Tibial artery (tissue), 4 donors: Measurements from ENCODE around the gene CDC16.

Source experiments
- DNase-seq, 2 donors: peaks; one replicate each; pipeline ENCODE4 v3.0.0-alpha.2; 2019
- H3K27ac ChIP-seq, 2 donors: fragments of 200-600 bp; sonication (generic) in 1 of 2; 1 replicate in 1 of 2; 2 replicates in 1 of 2; pipeline ENCODE4 v1.5.1; 2018 to 2019; ENCODE audit warnings: mild to moderate bottlenecking in 1 of 2
- H3K27me3 ChIP-seq, 2 donors: fragments of 200-600 bp; sonication (generic) in 1 of 2; one replicate each; pipeline versions ENCODE4 v1.5.1 to v1.6.0; 2016 to 2019
- H3K36me3 ChIP-seq, 3 donors: fragments of 200-600 bp; sonication (generic) in 2 of 3; one replicate each; pipeline ENCODE4 v1.5.1; 2016 to 2019; ENCODE audit warnings: mild to moderate bottlenecking in 2 of 3
- H3K4me1 ChIP-seq, 4 donors: fragments of 200-600 bp; sonication (generic) in 2 of 4; 1 replicate in 3 of 4; 2 replicates in 1 of 4; pipeline ENCODE4 v1.5.1; 2016 to 2019
- H3K4me3 ChIP-seq, 2 donors: fragments of 200-600 bp; sonication (generic) in 1 of 2; 1 replicate in 1 of 2; 2 replicates in 1 of 2; pipeline ENCODE4 v1.5.1; 2018 to 2019; ENCODE audit warnings: mild to moderate bottlenecking in 2 of 2
- H3K9me3 ChIP-seq, 3 donors: fragments of 200-600 bp; sonication (generic) in 1 of 3; one replicate each; pipeline ENCODE4 v1.5.1; 2016 to 2019
- CTCF ChIP-seq, 2 experiments: fragments of 200-600 bp in 1 of 2; fragments of 450-650 bp in 1 of 2; IDR thresholded peaks; one replicate each; pipeline ENCODE4 v1.5.1; 2017 to 2019; ENCODE audit warnings: antibody characterized with exemption in 2 of 2, mild to moderate bottlenecking in 1 of 2, moderate library complexity in 1 of 2
- intact Hi-C: fragments of 100-400 bp; cut with DNase I; formaldehyde crosslinking; loops from one replicate; pipeline ENCODE4 v1.15.0; 2023; ENCODE audit warnings: low total_unique reads

CDC16 gene

GRCh38 chr13:114264886-114265611, 30.4 kb downstream of the CDC16 start:
- Histone ChIP-seq H3K9me3 (no peaks in the 10 kb centered on the region), H3K27ac (no peak overlapping the region), H3K4me3 (no peak overlapping the region), H3K36me3 (peaks cover 81 to 100% (median 95%) of the 10 kb centered on the region in 3 donors), H3K27me3 (no peaks in the 10 kb centered on the region), H3K4me1 (no peaks in the 10 kb centered on the region)
- no peak for TF ChIP-seq CTCF (IDR thresholded peaks at IDR 0.05)
- no peak for DNase-seq
- intact Hi-C loops = no loop called here

GRCh38 chr13:114266241-114266640, 31.5 kb downstream of the CDC16 start:
- DNase-seq = no peak
- Histone ChIP-seq H3K4me3 (no peak overlapping the region), H3K36me3 (peaks cover 74 to 92% (median 88%) of the 10 kb centered on the region in 3 donors), H3K27ac (no peak overlapping the region), H3K9me3 (no peaks in the 10 kb centered on the region), H3K4me1 (no peaks in the 10 kb centered on the region), H3K27me3 (no peaks in the 10 kb centered on the region)
- no peak for TF ChIP-seq CTCF (IDR thresholded peaks at IDR 0.05)
- intact Hi-C loops = no loop called here

- H3K36me3 ChIP-seq = peaks cover 71 to 91% (median 90%) of the 10 kb centered on the region in 3 donors
- intact Hi-C loops = no loop called here
- no peaks in the 10 kb centered on the region for H3K4me1 ChIP-seq
- H3K27me3 ChIP-seq = no peaks in the 10 kb centered on the region
- no peak for TF ChIP-seq CTCF (IDR thresholded peaks at IDR 0.05)
- no peak overlapping the region for H3K27ac ChIP-seq
- no peak overlapping the region for H3K4me3 ChIP-seq
- DNase-seq = no peak
- no peaks in the 10 kb centered on the region for H3K9me3 ChIP-seq
Observed at GRCh38 chr13:114268344-114269280, 33.9 kb downstream of the CDC16 start.

- H3K4me1 ChIP-seq = no peaks in the 10 kb centered on the region
- intact Hi-C loops = no loop called here
- TF ChIP-seq CTCF (IDR thresholded peaks at IDR 0.05) = no peak
- H3K27me3 ChIP-seq = no peaks in the 10 kb centered on the region
- H3K4me3 ChIP-seq = no peak overlapping the region
- DNase-seq = no peak
- H3K27ac ChIP-seq = no peak overlapping the region
- no peaks in the 10 kb centered on the region for H3K9me3 ChIP-seq
- peaks cover 67 to 90% (median 89%) of the 10 kb centered on the region in 3 donors for H3K36me3 ChIP-seq
Observed at GRCh38 chr13:114269281-114269770, 34.6 kb downstream of the CDC16 start.

GRCh38 chr13:114272977-114273376, 38.3 kb downstream of the CDC16 start:
- H3K36me3 ChIP-seq = peaks cover 44 to 79% (median 69%) of the 10 kb centered on the region in 3 donors
- intact Hi-C loops = no loop called here
- TF ChIP-seq CTCF (IDR thresholded peaks at IDR 0.05) = no peak
- no peak overlapping the region for H3K27ac ChIP-seq
- no peaks in the 10 kb centered on the region for H3K9me3 ChIP-seq
- no peak for DNase-seq
- no peaks in the 10 kb centered on the region for H3K27me3 ChIP-seq
- no peak overlapping the region for H3K4me3 ChIP-seq
- no peaks in the 10 kb centered on the region for H3K4me1 ChIP-seq
